Astrocyte of the spinal cord (primary cell): ENCODE results near the gene LYPD6B.

Experiments
- DNase-seq: peaks from one replicate; pipeline ENCODE4 v3.0.0; 2011; ENCODE audit warnings: low read depth, low spot score
- H3K4me3 ChIP-seq: 2 replicates; pipeline ENCODE4 v1.5.1; 2011; ENCODE audit warnings: low read depth, mild to moderate bottlenecking, low read length, moderate library complexity
- CTCF ChIP-seq: IDR thresholded peaks from 2 replicates; pipeline ENCODE4 v1.5.1; 2012; ENCODE audit warnings: low read depth, mild to moderate bottlenecking, low read length, inconsistent platforms
- in situ Hi-C: cut with HindIII; loops from 2 replicates; pipeline ENCODE4 v1.10.0; 2017; ENCODE audit warnings: low sequenced_read_pairs

Gene LYPD6B

DNA sequence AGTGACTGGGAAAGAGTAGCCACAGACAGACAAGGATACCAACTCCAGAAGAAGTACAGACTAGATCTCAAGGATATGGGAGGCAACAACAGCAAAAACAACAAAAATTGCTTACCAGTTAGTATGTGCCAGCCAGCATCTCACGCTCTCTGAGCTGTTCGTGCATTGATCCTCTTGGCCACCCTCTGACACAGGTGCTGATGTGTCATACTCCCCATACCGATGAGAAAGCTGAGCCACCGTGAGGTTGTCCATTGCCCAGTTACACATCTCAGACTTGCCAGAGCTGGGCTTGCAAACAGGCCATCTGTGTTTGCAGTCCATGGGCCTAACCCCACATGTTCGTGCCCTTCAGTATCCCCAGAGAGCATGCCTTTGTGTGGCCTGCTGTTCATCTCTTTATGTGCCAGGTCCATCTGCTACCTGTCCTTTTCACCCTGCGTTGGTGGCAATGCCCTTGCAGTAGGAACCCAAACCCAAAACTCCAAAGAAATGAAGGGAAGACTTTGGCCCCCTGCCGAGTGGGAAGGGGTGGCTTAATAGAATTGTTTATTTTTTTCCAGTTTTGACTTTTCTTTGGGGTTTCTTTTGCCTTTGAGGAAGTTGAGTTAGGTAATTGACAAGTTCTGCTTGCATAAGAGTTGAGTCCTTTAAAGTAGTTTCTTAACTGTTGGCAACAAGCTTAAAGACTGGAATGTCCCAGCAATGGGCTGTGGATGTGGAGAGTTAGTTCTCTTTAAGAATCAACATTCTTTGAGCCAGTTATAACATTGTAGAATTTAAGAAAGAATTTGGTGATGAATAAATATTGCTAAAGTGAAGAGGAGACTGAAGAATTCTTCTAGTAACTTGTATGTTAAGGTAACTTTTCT is 46.7 kb downstream of the LYPD6B start:
- H3K4me3 ChIP-seq = no peak overlapping the region
- TF ChIP-seq CTCF = no peak
- in situ Hi-C loops = no loop called here

DNA sequence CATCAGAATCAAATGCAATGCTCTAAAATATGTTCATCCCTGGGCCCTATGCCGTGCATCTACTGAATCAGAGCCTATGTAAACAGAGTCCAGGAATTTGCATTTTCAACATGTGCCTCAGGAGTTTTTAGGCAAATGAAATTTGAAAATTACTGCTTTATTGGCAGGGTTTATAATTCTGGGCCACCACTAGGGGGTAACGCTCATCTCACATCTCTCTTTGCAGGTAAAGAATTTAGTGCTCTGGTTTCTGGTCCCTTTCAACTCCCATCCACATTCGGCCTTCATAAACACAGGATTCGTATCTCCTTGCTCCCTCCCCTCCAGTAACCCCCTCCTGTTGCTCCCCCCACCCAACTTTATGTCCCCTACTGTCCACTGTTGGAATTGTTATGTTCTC is 49.3 kb downstream of the LYPD6B start:
- DNase-seq = no peak
- in situ Hi-C loops = no loop called here
- H3K4me3 ChIP-seq = no peak overlapping the region
- peak; percentile 37 for TF ChIP-seq CTCF

More for the DNA sequence above, 46.7 kb downstream of the LYPD6B start:
- DNase-seq = no peak

DNA sequence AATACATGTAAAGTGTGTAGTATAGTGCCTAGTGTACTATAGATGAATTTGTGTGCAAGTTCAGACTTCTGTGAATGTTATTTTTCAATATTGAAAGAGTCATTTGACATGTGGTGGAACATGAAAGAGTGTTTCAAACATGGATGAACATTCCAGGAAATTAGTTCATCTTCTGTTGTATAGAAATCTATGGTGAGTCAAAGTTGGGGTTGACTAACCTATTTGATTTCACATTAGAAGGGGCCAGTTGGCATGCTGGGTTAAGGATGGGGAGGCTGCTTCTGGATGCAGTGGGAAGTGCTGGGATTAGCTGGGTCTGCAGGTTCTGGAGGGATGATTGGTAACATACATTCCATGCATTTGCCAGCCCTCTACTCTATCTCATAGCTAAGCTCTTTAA is 50.6 kb downstream of the LYPD6B start:
- no peak for TF ChIP-seq CTCF
- in situ Hi-C loops = no loop called here
- H3K4me3 ChIP-seq = no peak overlapping the region
- DNase-seq = no peak

DNA sequence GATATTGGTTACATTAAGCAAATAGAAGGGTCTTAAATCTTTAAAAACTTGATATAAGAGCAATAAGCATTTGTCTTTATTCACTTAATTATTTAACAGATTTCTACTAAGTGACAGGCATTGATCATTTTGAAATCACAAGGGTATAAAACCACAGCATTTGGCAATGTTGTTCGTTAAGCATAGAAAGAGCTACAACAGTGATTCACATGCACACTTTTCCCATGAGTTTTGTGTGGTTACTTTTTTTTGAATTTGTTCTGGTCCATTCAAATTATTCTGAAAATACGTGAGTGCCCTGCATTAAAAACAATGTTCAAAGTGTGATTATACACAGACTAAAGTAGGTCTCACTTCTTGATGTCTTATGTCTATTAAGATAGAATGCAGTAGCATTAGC is 52.2 kb downstream of the LYPD6B start:
- H3K4me3 ChIP-seq = no peak overlapping the region
- DNase-seq = no peak
- no peak for TF ChIP-seq CTCF
- in situ Hi-C loops = no loop called here

DNA sequence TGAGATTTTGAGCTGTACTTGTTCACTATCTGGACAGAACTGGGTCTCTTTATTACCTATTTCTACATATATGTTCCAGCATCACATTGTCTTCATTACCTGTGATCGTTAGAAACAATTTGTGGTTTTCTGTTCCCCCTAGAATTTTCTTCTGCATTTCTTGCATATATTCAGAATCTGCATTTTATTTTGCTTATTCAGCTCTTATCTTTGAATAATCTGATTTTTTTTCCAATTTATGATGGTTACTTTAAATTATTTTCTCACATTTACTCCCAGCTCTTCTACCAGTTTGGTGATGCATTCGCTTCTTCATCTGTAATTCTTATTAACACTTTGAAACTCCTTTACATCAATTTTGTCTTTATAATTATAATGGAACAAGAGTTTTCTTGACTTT is 55.1 kb downstream of the LYPD6B start:
- in situ Hi-C loops = no loop called here
- no peak for TF ChIP-seq CTCF
- no peak for DNase-seq
- H3K4me3 ChIP-seq = no peak overlapping the region

DNA sequence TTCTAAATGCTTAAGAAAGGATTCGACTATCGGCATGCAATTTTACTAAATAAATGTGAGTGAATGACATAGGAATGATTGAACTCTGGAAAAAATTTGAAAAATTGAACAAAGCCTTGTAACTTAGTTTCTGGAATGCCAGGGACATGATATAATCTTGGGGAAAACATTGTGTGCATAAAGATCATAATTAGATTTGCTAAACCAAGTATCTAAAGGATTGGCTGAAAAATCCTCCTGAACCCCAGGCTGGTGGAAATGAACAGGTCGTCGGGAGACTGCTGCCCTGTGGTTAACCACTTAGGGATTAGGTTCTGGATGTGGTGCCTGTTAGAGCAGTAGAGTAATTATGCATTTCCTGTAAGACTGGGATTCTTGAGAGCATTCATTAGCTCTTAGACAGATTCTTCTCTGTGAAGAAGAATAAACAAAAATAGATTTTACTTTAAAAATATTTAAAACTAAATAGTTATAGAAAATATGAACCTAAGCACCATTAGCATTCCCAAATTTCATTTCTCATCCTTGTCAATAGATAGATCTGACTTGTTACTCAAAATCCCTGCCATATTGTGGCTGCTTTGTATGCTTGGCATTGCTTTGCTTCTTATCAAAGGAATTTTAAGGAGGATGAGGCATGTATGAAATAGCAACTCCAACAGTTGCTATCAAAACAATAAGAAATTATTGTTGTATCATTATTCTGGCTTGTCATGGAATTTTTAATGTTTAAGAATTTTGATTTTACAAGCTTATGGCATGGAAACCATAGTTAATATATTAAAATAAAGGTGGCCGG is 55.9 kb downstream of the LYPD6B start:
- in situ Hi-C loops = no loop called here
- peak; percentile 29 for DNase-seq
- TF ChIP-seq CTCF = no peak
- no peak overlapping the region for H3K4me3 ChIP-seq
